ENCODE data around the gene AIM2. TPM values are rescaled to one million over a fixed set of nuclear protein-coding genes. Genes with fewer than 3 reads are reported as not detected.

The AIM2 gene
- polyA plus RNA-seq, 2 of the 4 experiments (the other 2 are of a cell fraction), result not detected

GRCh38 chr1:159066108-159066507 lies 10.5 kb downstream of the AIM2 start:
- ATAC-seq (no peak), DNase-seq (ENCODE audit: low read depth in 1 of 2, low spot score in 1 of 2) (no peak), FAIRE-seq (no peak)
- Histone ChIP-seq H3K4me1 (no peaks in the 10 kb centered on the region), H3K4me2 (no peak overlapping the region), H3K4me3 (no peak overlapping the region), H3K27ac (no peak overlapping the region), H3K9me3 (no peaks in the 10 kb centered on the region)
- 36% methylated on average over 4 of the region's 4 CpGs for WGBS (ENCODE audit: missing lambda C conversion rate)
- CTCF ChIA-PET, result no interaction called here
- POLR2A ChIA-PET, result no interaction called here
- TF ChIP-seq HOXB5 (CRISPR knock-in tag; IDR thresholded peaks at IDR 0.05) (no peak), GATA3 (IDR thresholded peaks at IDR 0.05; ENCODE audit: borderline replicate concordance) (no peak), RNF2 (IDR thresholded peaks at IDR 0.05; ENCODE audit: borderline replicate concordance, low read depth) (no peak), PHF8 (IDR thresholded peaks at IDR 0.05; ENCODE audit: borderline replicate concordance, low read depth) (no peak), NR3C1 (IDR thresholded peaks at IDR 0.05) (no peak), RCOR1 (IDR thresholded peaks at IDR 0.05; ENCODE audit: low read depth, low read length) (no peak), NFE2L2 (conservative IDR thresholded peaks at IDR 0.05; ENCODE audit: low read length) (no peak), EHF (CRISPR knock-in tag; IDR thresholded peaks at IDR 0.05) (no peak), POLR2AphosphoS2 (conservative IDR thresholded peaks at IDR 0.05; ENCODE audit: low read length) (no peak), MAX (IDR thresholded peaks at IDR 0.05) (no peak), FOXS1 (CRISPR knock-in tag; IDR thresholded peaks at IDR 0.05) (no peak), RFX5 (IDR thresholded peaks at IDR 0.05) (no peak), HMGXB4 (CRISPR knock-in tag; IDR thresholded peaks at IDR 0.05; ENCODE audit: borderline replicate concordance) (no peak), REST (IDR thresholded peaks at IDR 0.05) (no peak), HDAC2 (IDR thresholded peaks at IDR 0.05) (no peak)

- ChIA-PET CTCF (interaction anchor here (1.3 to 1.4 kb wide), 2 partner anchors 861 to 862 kb away, joined by 3 to 4 read pairs; no protein-coding TSS in a partner anchor), POLR2A (no interaction called here)
- no peaks in the 10 kb centered on the region for H3K9me3 ChIP-seq
- no peak overlapping the region for H3K4me3 ChIP-seq
- 90% methylated on average over 8 of the region's 8 CpGs for WGBS (ENCODE audit: missing lambda C conversion rate)
- FAIRE-seq (no peak), ATAC-seq (no peak), DNase-seq (ENCODE audit: low read depth in 1 of 2, low spot score in 1 of 2) (no peak)
- TF ChIP-seq REST (IDR thresholded peaks at IDR 0.05) (no peak), RAD21 (conservative IDR thresholded peaks at IDR 0.05 in 1 of 2, IDR thresholded peaks at IDR 0.05 in 1 of 2) (no peak), ELK1 (IDR thresholded peaks at IDR 0.05; ENCODE audit: low read depth, low read length) (no peak), BCL3 (IDR thresholded peaks at IDR 0.05) (no peak), EHMT2 (IDR thresholded peaks at IDR 0.05; ENCODE audit: low read depth) (no peak), RARB (CRISPR knock-in tag; IDR thresholded peaks at IDR 0.05) (no peak)
- H3K4me1 ChIP-seq, result no peaks in the 10 kb centered on the region
- H3K4me2 ChIP-seq, result no peak overlapping the region
- H3K27ac ChIP-seq, result no peak overlapping the region
Measured at GRCh38 chr1:159065106-159065505, 11.5 kb downstream of the AIM2 start.

All from A549 (cell line).